ENCODE data around the gene RSU1. TPM values are rescaled to one million over a fixed set of nuclear protein-coding genes. Genes with fewer than 3 reads are reported as not detected.

The RSU1 gene
- total RNA-seq, 1 donor from 2014 or later = 39.2 TPM

DNA sequence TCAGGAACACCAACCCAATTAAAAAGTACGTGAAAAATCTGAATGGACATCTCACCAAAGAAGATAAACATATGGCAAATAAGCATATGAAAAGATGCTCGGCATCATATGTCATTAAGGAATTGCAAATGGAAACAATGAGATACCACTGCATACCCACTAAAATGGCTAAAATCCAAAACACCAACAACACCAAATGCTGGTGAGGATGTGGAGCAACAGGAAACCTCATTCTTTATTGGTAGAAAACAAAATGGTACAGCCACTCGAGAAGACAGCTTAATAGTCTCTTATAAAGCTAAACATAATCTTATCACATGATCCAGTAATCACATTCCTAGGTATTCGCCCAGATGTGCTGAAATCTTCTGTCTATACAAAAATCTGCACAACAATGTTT, 13.1 kb downstream of the RSU1 start:
- Histone ChIP-seq H3K27me3 (ENCODE audit: low read depth) (no peaks in the 10 kb centered on the region), H3K4me1 (peaks cover 46% of the 10 kb centered on the region), H3K36me3 (no peaks in the 10 kb centered on the region), H3K9me3 (replicated peaks) (no peaks in the 10 kb centered on the region), H3K4me3 (no peak overlapping the region), H3K27ac (replicated peaks) (no peak overlapping the region)
- TF ChIP-seq, protein P1, sequence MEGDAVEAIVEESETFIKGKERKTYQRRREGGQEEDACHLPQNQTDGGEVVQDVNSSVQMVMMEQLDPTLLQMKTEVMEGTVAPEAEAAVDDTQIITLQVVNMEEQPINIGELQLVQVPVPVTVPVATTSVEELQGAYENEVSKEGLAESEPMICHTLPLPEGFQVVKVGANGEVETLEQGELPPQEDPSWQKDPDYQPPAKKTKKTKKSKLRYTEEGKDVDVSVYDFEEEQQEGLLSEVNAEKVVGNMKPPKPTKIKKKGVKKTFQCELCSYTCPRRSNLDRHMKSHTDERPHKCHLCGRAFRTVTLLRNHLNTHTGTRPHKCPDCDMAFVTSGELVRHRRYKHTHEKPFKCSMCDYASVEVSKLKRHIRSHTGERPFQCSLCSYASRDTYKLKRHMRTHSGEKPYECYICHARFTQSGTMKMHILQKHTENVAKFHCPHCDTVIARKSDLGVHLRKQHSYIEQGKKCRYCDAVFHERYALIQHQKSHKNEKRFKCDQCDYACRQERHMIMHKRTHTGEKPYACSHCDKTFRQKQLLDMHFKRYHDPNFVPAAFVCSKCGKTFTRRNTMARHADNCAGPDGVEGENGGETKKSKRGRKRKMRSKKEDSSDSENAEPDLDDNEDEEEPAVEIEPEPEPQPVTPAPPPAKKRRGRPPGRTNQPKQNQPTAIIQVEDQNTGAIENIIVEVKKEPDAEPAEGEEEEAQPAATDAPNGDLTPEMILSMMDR (IDR thresholded peaks at IDR 0.05; ENCODE audit: borderline replicate concordance) = no peak
- no peak for DNase-seq
- intact Hi-C loops (cut with micrococcal nuclease) = no loop called here

- no peak for DNase-seq
- no peaks in the 10 kb centered on the region for H3K27me3 ChIP-seq (ENCODE audit: low read depth)
- no peaks in the 10 kb centered on the region for H3K9me3 ChIP-seq (replicated peaks)
- H3K4me1 ChIP-seq = peaks cover 45% of the 10 kb centered on the region
- H3K27ac ChIP-seq (replicated peaks) = peak overlapping the region; percentile 10
- intact Hi-C loops (cut with micrococcal nuclease) = no loop called here
- H3K4me3 ChIP-seq = no peak overlapping the region
- no peaks in the 10 kb centered on the region for H3K36me3 ChIP-seq
- TF ChIP-seq, protein P1 (IDR thresholded peaks at IDR 0.05; ENCODE audit: borderline replicate concordance) = no peak
Measured at GRCh38 chr10:16803464-16803863, 13.8 kb downstream of the RSU1 start.

DNA sequence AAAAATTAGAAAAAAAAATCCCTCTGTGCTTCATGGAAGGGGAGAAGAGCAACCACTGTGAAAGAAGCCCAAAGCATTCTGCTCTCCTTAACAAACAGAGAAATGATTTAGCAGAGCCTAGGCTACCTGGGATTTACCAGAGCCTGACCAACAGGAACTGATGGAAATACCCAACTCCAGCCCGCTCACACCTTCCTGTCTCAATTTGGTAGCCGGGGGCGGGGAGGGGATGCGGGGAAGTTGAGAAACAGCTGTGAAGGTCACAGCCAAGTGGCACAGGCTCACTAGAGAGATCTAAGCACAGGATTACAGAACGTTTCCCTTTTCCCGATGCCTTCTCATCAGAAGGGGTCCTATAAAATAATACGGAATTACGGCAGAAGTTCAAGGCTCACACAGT, 17.6 kb downstream of the RSU1 start:
- Histone ChIP-seq H3K27me3 (ENCODE audit: low read depth) (no peaks in the 10 kb centered on the region), H3K36me3 (no peaks in the 10 kb centered on the region), H3K4me1 (peaks cover 50% of the 10 kb centered on the region), H3K27ac (replicated peaks) (no peak overlapping the region), H3K4me3 (no peak overlapping the region), H3K9me3 (replicated peaks) (no peaks in the 10 kb centered on the region)
- intact Hi-C loops (cut with micrococcal nuclease) = no loop called here
- no peak for DNase-seq
- TF ChIP-seq, protein P1 (IDR thresholded peaks at IDR 0.05; ENCODE audit: borderline replicate concordance) = no peak

- TF ChIP-seq, protein P1 (IDR thresholded peaks at IDR 0.05; ENCODE audit: borderline replicate concordance) = no peak
- no peak overlapping the region for H3K4me3 ChIP-seq
- peaks cover 45% of the 10 kb centered on the region for H3K4me1 ChIP-seq
- no peaks in the 10 kb centered on the region for H3K27me3 ChIP-seq (ENCODE audit: low read depth)
- H3K36me3 ChIP-seq = peaks cover 3% of the 10 kb centered on the region
- H3K9me3 ChIP-seq (replicated peaks) = no peaks in the 10 kb centered on the region
- no peak overlapping the region for H3K27ac ChIP-seq (replicated peaks)
- intact Hi-C loops (cut with micrococcal nuclease) = no loop called here
- DNase-seq = no peak
Measured at GRCh38 chr10:16798571-16798970, 18.7 kb downstream of the RSU1 start.

GRCh38 chr10:16795410-16796073, 21.7 kb downstream of the RSU1 start:
- H3K27ac ChIP-seq (replicated peaks) = no peak overlapping the region
- no peaks in the 10 kb centered on the region for H3K27me3 ChIP-seq (ENCODE audit: low read depth)
- H3K4me3 ChIP-seq = no peak overlapping the region
- no peaks in the 10 kb centered on the region for H3K9me3 ChIP-seq (replicated peaks)
- TF ChIP-seq, protein P1 (IDR thresholded peaks at IDR 0.05; ENCODE audit: borderline replicate concordance) = no peak
- H3K4me1 ChIP-seq = peaks cover 52% of the 10 kb centered on the region
- intact Hi-C loops (cut with micrococcal nuclease) = no loop called here
- H3K36me3 ChIP-seq = peaks cover 7% of the 10 kb centered on the region
- DNase-seq = no peak
